K562 (cell line): ENCODE data around the gene TRDMT1. TPM values are rescaled to one million over a fixed set of nuclear protein-coding genes. Genes with fewer than 3 reads are reported as not detected.

ENCODE experiments used
- CREB1 ChIP-seq, 2 experiments: sonication (generic) in 1 of 2; formaldehyde crosslinking in 1 of 2; IDR thresholded peaks; 2 replicates each; pipeline versions ENCODE4 v1.6.1 to v1.8.0; 2012 to 2022; ENCODE audit warnings: inconsistent platforms in 1 of 2, mild to moderate bottlenecking in 1 of 2, missing genetic modification reagents in 1 of 2, moderate library complexity in 1 of 2
- FOXM1 ChIP-seq, 2 experiments: fragments of 450-650 bp in 1 of 2; sonication (generic) in 1 of 2; formaldehyde crosslinking in 1 of 2; IDR thresholded peaks; 2 replicates each; pipeline versions ENCODE4 v1.6.1 to v1.9.0; 2017 to 2022; ENCODE audit warnings: low read depth in 2 of 2, mild to moderate bottlenecking in 2 of 2, missing genetic modification reagents in 1 of 2, moderate library complexity in 1 of 2
- FUS ChIP-seq: fragments of 200-400 bp; formaldehyde crosslinking; optimal IDR thresholded peaks from 2 replicates; pipeline ENCODE3; 2017; ENCODE audit warnings: low read depth, low read length
- KAT7 ChIP-seq: sonication (generic); formaldehyde crosslinking; IDR thresholded peaks from 2 replicates; pipeline ENCODE4 v1.8.0; 2022; ENCODE audit warnings: missing genetic modification reagents, mild to moderate bottlenecking, borderline replicate concordance
- MEF2D ChIP-seq: conservative IDR thresholded peaks from 2 replicates; pipeline ENCODE4 v1.6.1; 2016; ENCODE audit warnings: low read depth, missing genetic modification characterization, missing compliant biosample characterization
- MLX ChIP-seq, 2 experiments: fragments of 450-650 bp in 1 of 2; sonication (generic) in 1 of 2; formaldehyde crosslinking; conservative IDR thresholded peaks; 2 replicates each; pipeline versions ENCODE4 v1.4.0 to v1.8.1; 2020 to 2022; ENCODE audit warnings: mild to moderate bottlenecking in 1 of 2, missing genetic modification reagents in 1 of 2
- MTF1 ChIP-seq: fragments of 250-450 bp; sonication (Bioruptor Pico); IDR thresholded peaks from 2 replicates; pipeline ENCODE4 v1.9.0; 2021; ENCODE audit warnings: moderate library complexity, mild to moderate bottlenecking, inconsistent platforms, borderline replicate concordance
- NR2C1 ChIP-seq, 2 experiments: fragments of 450-650 bp; IDR thresholded peaks; 2 replicates each; pipeline ENCODE4 v1.6.1; 2017; ENCODE audit warnings: mild to moderate bottlenecking in 2 of 2, antibody characterized with exemption in 1 of 2, inconsistent platforms in 1 of 2, missing compliant biosample characterization in 1 of 2, missing genetic modification characterization in 1 of 2
- NR3C1 ChIP-seq: sonication (generic); formaldehyde crosslinking; IDR thresholded peaks from 2 replicates; pipeline ENCODE4 v1.8.1; 2022; ENCODE audit warnings: missing genetic modification reagents
- POLR2G ChIP-seq: fragments of 200-400 bp; formaldehyde crosslinking; IDR thresholded peaks from 2 replicates; pipeline ENCODE4 v1.6.1; 2017; ENCODE audit warnings: low read depth, mild to moderate bottlenecking, antibody characterized with exemption, low read length, moderate library complexity
- POU5F1 ChIP-seq: fragments of 150-350 bp; IDR thresholded peaks from 2 replicates; pipeline ENCODE4 v1.6.1; 2014; ENCODE audit warnings: borderline replicate concordance, low read length, low read depth, mild to moderate bottlenecking; ENCODE audit not compliant: partially characterized antibody
- SAFB ChIP-seq: fragments of 200-400 bp; formaldehyde crosslinking; IDR thresholded peaks from 2 replicates; pipeline ENCODE4 v1.6.1; 2017; ENCODE audit warnings: low read depth, low read length, borderline replicate concordance
- SRSF9 ChIP-seq: fragments of 200-400 bp; formaldehyde crosslinking; IDR thresholded peaks from 2 replicates; pipeline ENCODE4 v1.6.1; 2017; ENCODE audit warnings: low read depth, low read length, borderline replicate concordance
- TAF15 ChIP-seq: fragments of 200-400 bp; formaldehyde crosslinking; IDR thresholded peaks from 2 replicates; pipeline ENCODE4 v1.6.1; 2017; ENCODE audit warnings: mild to moderate bottlenecking, low read depth, low read length, moderate library complexity
- ZFP36 ChIP-seq: fragments of 150-350 bp; IDR thresholded peaks from 2 replicates; pipeline ENCODE4 v1.6.1; 2018; ENCODE audit warnings: low read length, low read depth; ENCODE audit not compliant: partially characterized antibody
- polyA plus RNA-seq, 8 experiments: library from polyadenylated mRNA; depleted of rRNA in 4 of 8; stranded (reverse) in 5 of 8; unstranded in 3 of 8; fragments of >200 nt; fragmentation: Nextera tagmentation in 2 of 8; fragmentation: Illumina TruSeq in 1 of 8; extraction: Ambion mirVana in 2 of 8; extraction: Trizol in 1 of 8; gene quantifications; 2 replicates each; pipeline versions ENCODE4 v1.2.1 to v1.2.3, GENCODE V29; 2011 to 2014; ENCODE audit warnings: inconsistent platforms in 1 of 8, missing spikeins in 1 of 8
- total RNA-seq, 7 experiments: library from RNA; depleted of rRNA in 6 of 7; stranded (reverse); fragments of >200 nt in 6 of 7; fragmentation: Illumina TruSeq in 2 of 7; extraction: Trizol in 2 of 7; gene quantifications; 2 replicates each; pipeline versions ENCODE4 v1.2.1 to v1.2.3, GENCODE V29; 2011 to 2021; ENCODE audit warnings: low replicate concordance in 1 of 7
- TF ChIP-seq, protein P1 (sequence below): IDR thresholded peaks from 3 replicates; pipeline ENCODE4 v1.6.1; 2011; ENCODE audit warnings: borderline replicate concordance, mild to moderate bottlenecking, moderate library complexity; ENCODE audit not compliant: insufficient read length; ENCODE audit errors: extremely low read depth
- TF ChIP-seq, protein P2 (sequence below): fragments of 250-450 bp; sonication (Bioruptor Pico); IDR thresholded peaks from 2 replicates; pipeline ENCODE4 v1.8.0; 2021; ENCODE audit warnings: moderate library complexity, mild to moderate bottlenecking, inconsistent platforms
- TF ChIP-seq, protein P3 (sequence below): fragments of 450-650 bp; formaldehyde crosslinking; IDR thresholded peaks from 2 replicates; pipeline ENCODE4 v1.4.0; 2022; ENCODE audit warnings: mild to moderate bottlenecking, moderate library complexity

Gene TRDMT1
- total and polyA plus RNA-seq, 9 of the 15 experiments (the other 6 are each of a cell fraction or from before 2014, with no cell fraction given): 5.4 to 12.6 (median 9.3) TPM

DNA sequence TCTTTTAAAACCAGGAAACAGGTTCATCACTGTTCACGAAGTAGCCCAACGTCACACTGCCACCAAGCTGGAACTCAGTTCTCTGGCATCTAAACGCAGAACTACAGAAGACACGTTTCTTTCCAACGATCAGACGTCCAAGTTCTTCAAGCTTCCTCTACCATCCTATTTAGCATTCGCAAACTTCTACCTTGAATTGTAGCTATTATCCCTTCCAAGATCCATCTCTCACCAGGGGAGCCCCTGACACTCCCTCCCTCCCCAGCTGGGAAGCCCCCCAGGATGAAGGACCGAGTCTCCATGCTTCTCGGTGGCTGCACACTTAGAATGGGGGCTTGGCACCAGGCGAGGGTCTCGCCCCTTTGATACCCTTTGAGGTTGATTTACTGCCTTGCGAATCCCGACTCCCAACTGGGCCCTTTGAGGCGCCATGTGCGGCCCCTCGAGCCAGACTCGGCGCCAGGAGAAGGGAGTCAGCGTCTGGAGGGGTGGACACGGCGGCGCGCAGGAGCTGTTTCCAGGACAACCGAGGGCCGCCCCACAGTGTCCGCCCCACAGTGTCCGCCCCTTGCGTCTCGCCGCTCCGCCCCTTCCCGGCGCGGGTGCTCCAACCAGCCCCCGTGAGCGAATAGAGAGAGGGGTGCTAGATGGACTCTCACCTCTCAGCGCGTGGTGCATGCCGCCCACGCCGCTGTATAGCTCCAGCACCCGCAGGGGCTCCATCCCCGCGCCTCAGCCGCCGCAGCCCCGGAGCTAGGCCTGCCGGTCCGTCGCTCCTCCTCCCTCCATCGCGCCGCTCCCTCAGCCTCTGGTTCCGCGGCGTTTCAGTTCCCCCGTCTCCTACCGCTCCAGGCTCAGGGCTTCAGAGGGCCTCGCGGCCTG lies at the start of gene TRDMT1 (continued):
- TF ChIP-seq, protein P1, sequence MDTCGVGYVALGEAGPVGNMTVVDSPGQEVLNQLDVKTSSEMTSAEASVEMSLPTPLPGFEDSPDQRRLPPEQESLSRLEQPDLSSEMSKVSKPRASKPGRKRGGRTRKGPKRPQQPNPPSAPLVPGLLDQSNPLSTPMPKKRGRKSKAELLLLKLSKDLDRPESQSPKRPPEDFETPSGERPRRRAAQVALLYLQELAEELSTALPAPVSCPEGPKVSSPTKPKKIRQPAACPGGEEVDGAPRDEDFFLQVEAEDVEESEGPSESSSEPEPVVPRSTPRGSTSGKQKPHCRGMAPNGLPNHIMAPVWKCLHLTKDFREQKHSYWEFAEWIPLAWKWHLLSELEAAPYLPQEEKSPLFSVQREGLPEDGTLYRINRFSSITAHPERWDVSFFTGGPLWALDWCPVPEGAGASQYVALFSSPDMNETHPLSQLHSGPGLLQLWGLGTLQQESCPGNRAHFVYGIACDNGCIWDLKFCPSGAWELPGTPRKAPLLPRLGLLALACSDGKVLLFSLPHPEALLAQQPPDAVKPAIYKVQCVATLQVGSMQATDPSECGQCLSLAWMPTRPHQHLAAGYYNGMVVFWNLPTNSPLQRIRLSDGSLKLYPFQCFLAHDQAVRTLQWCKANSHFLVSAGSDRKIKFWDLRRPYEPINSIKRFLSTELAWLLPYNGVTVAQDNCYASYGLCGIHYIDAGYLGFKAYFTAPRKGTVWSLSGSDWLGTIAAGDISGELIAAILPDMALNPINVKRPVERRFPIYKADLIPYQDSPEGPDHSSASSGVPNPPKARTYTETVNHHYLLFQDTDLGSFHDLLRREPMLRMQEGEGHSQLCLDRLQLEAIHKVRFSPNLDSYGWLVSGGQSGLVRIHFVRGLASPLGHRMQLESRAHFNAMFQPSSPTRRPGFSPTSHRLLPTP: no peak
- peak; percentile 75 for TF ChIP-seq FUS
- TF ChIP-seq MEF2D (tag): no peak
- TF ChIP-seq NR2C1 (IDR thresholded peaks at IDR 0.05): peak; percentile 41; the same call in 1 of the 2 replicates
- TF ChIP-seq NR2C1 (tag; IDR thresholded peaks at IDR 0.05): peak; percentile 64
- no peak for TF ChIP-seq SRSF9
- TF ChIP-seq KAT7: peak; percentile 87; the same call in 1 of the 2 replicates
- no peak; the same call in 1 of the 2 replicates for TF ChIP-seq CREB1 (IDR thresholded peaks at IDR 0.05)
- peak; percentile 59 for TF ChIP-seq CREB1 (CRISPR knock-in tag; IDR thresholded peaks at IDR 0.05)
- TF ChIP-seq MTF1: no peak
- TF ChIP-seq, protein P2, sequence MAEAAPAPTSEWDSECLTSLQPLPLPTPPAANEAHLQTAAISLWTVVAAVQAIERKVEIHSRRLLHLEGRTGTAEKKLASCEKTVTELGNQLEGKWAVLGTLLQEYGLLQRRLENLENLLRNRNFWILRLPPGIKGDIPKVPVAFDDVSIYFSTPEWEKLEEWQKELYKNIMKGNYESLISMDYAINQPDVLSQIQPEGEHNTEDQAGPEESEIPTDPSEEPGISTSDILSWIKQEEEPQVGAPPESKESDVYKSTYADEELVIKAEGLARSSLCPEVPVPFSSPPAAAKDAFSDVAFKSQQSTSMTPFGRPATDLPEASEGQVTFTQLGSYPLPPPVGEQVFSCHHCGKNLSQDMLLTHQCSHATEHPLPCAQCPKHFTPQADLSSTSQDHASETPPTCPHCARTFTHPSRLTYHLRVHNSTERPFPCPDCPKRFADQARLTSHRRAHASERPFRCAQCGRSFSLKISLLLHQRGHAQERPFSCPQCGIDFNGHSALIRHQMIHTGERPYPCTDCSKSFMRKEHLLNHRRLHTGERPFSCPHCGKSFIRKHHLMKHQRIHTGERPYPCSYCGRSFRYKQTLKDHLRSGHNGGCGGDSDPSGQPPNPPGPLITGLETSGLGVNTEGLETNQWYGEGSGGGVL: no peak
- TF ChIP-seq NR3C1 (CRISPR knock-in tag): no peak
- no peak for TF ChIP-seq MLX (CRISPR knock-in tag; conservative IDR thresholded peaks at IDR 0.05)
- TF ChIP-seq, protein P3, sequence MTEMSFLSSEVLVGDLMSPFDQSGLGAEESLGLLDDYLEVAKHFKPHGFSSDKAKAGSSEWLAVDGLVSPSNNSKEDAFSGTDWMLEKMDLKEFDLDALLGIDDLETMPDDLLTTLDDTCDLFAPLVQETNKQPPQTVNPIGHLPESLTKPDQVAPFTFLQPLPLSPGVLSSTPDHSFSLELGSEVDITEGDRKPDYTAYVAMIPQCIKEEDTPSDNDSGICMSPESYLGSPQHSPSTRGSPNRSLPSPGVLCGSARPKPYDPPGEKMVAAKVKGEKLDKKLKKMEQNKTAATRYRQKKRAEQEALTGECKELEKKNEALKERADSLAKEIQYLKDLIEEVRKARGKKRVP: no peak
- TF ChIP-seq POU5F1: no peak
- TF ChIP-seq SAFB: 0 out of 2 replicates have a peak, but pooled peaks have one; percentile 50
- TF ChIP-seq FOXM1 (IDR thresholded peaks at IDR 0.05; ENCODE audit: low read depth): 0 out of 2 replicates have a peak, but pooled peaks have one; percentile 10
- no peak for TF ChIP-seq FOXM1 (CRISPR knock-in tag; IDR thresholded peaks at IDR 0.05; ENCODE audit: low read depth)
- TF ChIP-seq TAF15: no peak
- peak; percentile 90 for TF ChIP-seq POLR2G
- TF ChIP-seq ZFP36: no peak
